IMR-90 (cell line): Measurements from ENCODE around the gene NPTN. TPM values are rescaled to one million over a fixed set of nuclear protein-coding genes. Genes with fewer than 3 reads are reported as not detected.

Experiments used
- ATAC-seq: fragments of 200-7000 bp; cut with Tn5 transposase; 2 replicates; pipeline ENCODE4 v1.9.1; 2020; ENCODE audit warnings: low read depth, mild to moderate bottlenecking, moderate library complexity
- BruUV-seq: library from RNA; stranded (reverse); fragments of 400-500 nt; replicated peaks from 2 replicates; lab custom pipeline; 2021; lab: Mats Ljungman, UMichigan
- CTCF ChIA-PET: fragments of 300-600 bp; formaldehyde crosslinking; extraction: SDS; loops from one replicate; lab custom pipeline; 2021; ENCODE audit warnings: antibody characterized with exemption; lab: Yijun Ruan, JAX
- POLR2A ChIA-PET: fragments of 300-600 bp; sonication (Branson Sonifier 250); formaldehyde crosslinking; loops from one replicate; lab custom pipeline; 2022; ENCODE audit warnings: antibody characterized with exemption; ENCODE audit not compliant: unreplicated experiment; lab: Charles Lee
- DNase-seq: peaks from one replicate; pipeline ENCODE4 v3.0.0; 2013
- H2AFZ ChIP-seq: replicated peaks from 2 replicates; pipeline ENCODE3; 2013; ENCODE audit warnings: low read length, mild to moderate bottlenecking; ENCODE audit not compliant: poor library complexity
- H2AK5ac ChIP-seq: 2 replicates; pipeline ENCODE4 v1.6.1; 2013; ENCODE audit warnings: low read depth, low read length, inconsistent platforms
- H2AK9ac ChIP-seq: replicated peaks from 2 replicates; pipeline ENCODE3; 2013; ENCODE audit warnings: mild to moderate bottlenecking, low read depth, low read length, moderate library complexity; ENCODE audit not compliant: poor library complexity
- H2BK120ac ChIP-seq: 2 replicates; pipeline ENCODE4 v1.6.1; 2013; ENCODE audit warnings: low read depth, low read length, inconsistent platforms
- H2BK15ac ChIP-seq: 3 replicates; pipeline ENCODE4 v1.6.1; 2013; ENCODE audit warnings: low read depth, low read length, inconsistent platforms
- H2BK20ac ChIP-seq: 2 replicates; pipeline ENCODE4 v1.6.1; 2013; ENCODE audit warnings: low read depth, mild to moderate bottlenecking, inconsistent platforms, low read length, moderate library complexity
- H2BK5ac ChIP-seq: 2 replicates; pipeline ENCODE4 v1.6.1; 2013; ENCODE audit warnings: mild to moderate bottlenecking, low read depth, low read length, inconsistent platforms; ENCODE audit not compliant: poor library complexity, severe bottlenecking
- H3K14ac ChIP-seq: replicated peaks from 2 replicates; pipeline ENCODE4 v1.6.1; 2013; ENCODE audit warnings: low read depth, low read length, inconsistent platforms
- H3K18ac ChIP-seq: 2 replicates; pipeline ENCODE4 v1.6.1; 2013; ENCODE audit warnings: low read depth, low read length, control low read depth
- H3K23ac ChIP-seq: 2 replicates; pipeline ENCODE4 v1.6.1; 2013; ENCODE audit warnings: low read depth, low read length, inconsistent platforms
- H3K27ac ChIP-seq: 2 replicates; pipeline ENCODE4 v1.5.1; 2013; ENCODE audit warnings: mild to moderate bottlenecking, control low read depth, low read length; ENCODE audit not compliant: insufficient read depth
- H3K27me3 ChIP-seq: 2 replicates; pipeline ENCODE4 v1.6.1; 2013; ENCODE audit warnings: low read length; ENCODE audit not compliant: control insufficient read depth, insufficient read depth
- H3K36me3 ChIP-seq: 2 replicates; pipeline ENCODE4 v1.6.1; 2013; ENCODE audit warnings: low read length, mixed read lengths; ENCODE audit not compliant: control insufficient read depth, insufficient read depth
- H3K4ac ChIP-seq: 2 replicates; pipeline ENCODE4 v1.6.1; 2013; ENCODE audit warnings: low read depth, low read length, inconsistent platforms
- H3K4me1 ChIP-seq: 2 replicates; pipeline ENCODE4 v1.6.1; 2013; ENCODE audit warnings: low read length, mixed read lengths; ENCODE audit not compliant: control insufficient read depth, insufficient read depth
- H3K4me2 ChIP-seq: 2 replicates; pipeline ENCODE4 v1.6.1; 2013; ENCODE audit warnings: low read depth, mild to moderate bottlenecking, control low read depth, low read length, moderate library complexity
- H3K4me3 ChIP-seq: 2 replicates; pipeline ENCODE4 v1.5.1; 2013; ENCODE audit warnings: low read depth, mild to moderate bottlenecking, control low read depth, low read length, moderate library complexity; ENCODE audit not compliant: insufficient read depth
- H3K56ac ChIP-seq: 2 replicates; pipeline ENCODE4 v1.6.1; 2013; ENCODE audit warnings: low read length, inconsistent platforms; ENCODE audit not compliant: insufficient read depth; ENCODE audit errors: extremely low read depth
- H3K79me1 ChIP-seq, 2 experiments: 2 replicates each; pipeline ENCODE4 v1.6.1; 2013; ENCODE audit warnings: low read length in 2 of 2, inconsistent platforms in 1 of 2, low read depth in 1 of 2
- H3K9ac ChIP-seq: 2 replicates; pipeline ENCODE4 v1.6.1; 2013; ENCODE audit warnings: low read depth, low read length, control low read depth
- H3K9me1 ChIP-seq: 2 replicates; pipeline ENCODE4 v1.6.1; 2013; ENCODE audit warnings: low read length, inconsistent platforms; ENCODE audit not compliant: insufficient read depth
- H3K9me3 ChIP-seq: 2 replicates; pipeline ENCODE4 v1.6.1; 2013; ENCODE audit warnings: low read length; ENCODE audit not compliant: control insufficient read depth, insufficient read depth
- H4K20me1 ChIP-seq: 2 replicates; pipeline ENCODE4 v1.6.1; 2013; ENCODE audit warnings: low read length, inconsistent platforms; ENCODE audit not compliant: insufficient read depth
- H4K5ac ChIP-seq: 2 replicates; pipeline ENCODE4 v1.6.1; 2013; ENCODE audit warnings: mild to moderate bottlenecking, low read depth, low read length, control low read depth
- H4K8ac ChIP-seq, 2 experiments: 2 replicates each; pipeline ENCODE4 v1.6.1; 2013; ENCODE audit warnings: low read depth in 2 of 2, low read length in 2 of 2, control low read depth in 1 of 2, inconsistent platforms in 1 of 2
- H4K91ac ChIP-seq: 2 replicates; pipeline ENCODE4 v1.6.1; 2013; ENCODE audit warnings: low read depth, low read length, inconsistent platforms; ENCODE audit not compliant: insufficient read depth
- CEBPB ChIP-seq: IDR thresholded peaks from 2 replicates; pipeline ENCODE4 v1.6.1; 2012; ENCODE audit warnings: low read depth, low read length, improper control_type of control experiment
- CHD1 ChIP-seq: IDR thresholded peaks from 2 replicates; pipeline ENCODE4 v1.6.1; 2012; ENCODE audit warnings: low read depth, low read length, improper control_type of control experiment
- CTCF ChIP-seq: conservative IDR thresholded peaks from 2 replicates; pipeline ENCODE4 v1.5.1; 2012; ENCODE audit warnings: mild to moderate bottlenecking, low read depth, low read length, improper control_type of control experiment
- ELK1 ChIP-seq: fragments of 150-350 bp; IDR thresholded peaks from 2 replicates; pipeline ENCODE4 v1.6.1; 2016; ENCODE audit warnings: low read depth, mild to moderate bottlenecking, low read length, moderate library complexity, borderline replicate concordance
- FOS ChIP-seq: fragments of 150-350 bp; IDR thresholded peaks from 2 replicates; pipeline ENCODE4 v1.6.1; 2016; ENCODE audit warnings: low read depth, low read length
- MAFK ChIP-seq: IDR thresholded peaks from 2 replicates; pipeline ENCODE4 v1.6.1; 2012; ENCODE audit warnings: low read depth, low read length, improper control_type of control experiment
- MAZ ChIP-seq: IDR thresholded peaks from 2 replicates; pipeline ENCODE4 v1.6.1; 2012; ENCODE audit warnings: low read depth, mild to moderate bottlenecking, low read length, improper control_type of control experiment, moderate library complexity, borderline replicate concordance
- MXI1 ChIP-seq: IDR thresholded peaks from 2 replicates; pipeline ENCODE4 v1.6.1; 2012; ENCODE audit warnings: low read depth, mild to moderate bottlenecking, low read length, moderate library complexity, borderline replicate concordance
- NFE2L2 ChIP-seq: fragments of 150-350 bp; IDR thresholded peaks from 2 replicates; pipeline ENCODE4 v1.6.1; 2016; ENCODE audit warnings: low read depth, mild to moderate bottlenecking, low read length
- POLR2A ChIP-seq: IDR thresholded peaks from 2 replicates; pipeline ENCODE4 v1.6.1; 2012; ENCODE audit warnings: mild to moderate bottlenecking, low read depth, low read length
- RAD21 ChIP-seq: IDR thresholded peaks from 2 replicates; pipeline ENCODE4 v1.6.1; 2012; ENCODE audit warnings: low read length, improper control_type of control experiment
- RCOR1 ChIP-seq: IDR thresholded peaks from 2 replicates; pipeline ENCODE4 v1.6.1; 2012; ENCODE audit warnings: mild to moderate bottlenecking, low read length, improper control_type of control experiment; ENCODE audit not compliant: insufficient replicate concordance
- RFX5 ChIP-seq: IDR thresholded peaks from 2 replicates; pipeline ENCODE4 v1.8.0; 2012; ENCODE audit warnings: low read depth, mild to moderate bottlenecking, low read length, moderate library complexity
- SMC3 ChIP-seq: fragments of 150-350 bp; IDR thresholded peaks from 2 replicates; pipeline ENCODE4 v1.6.1; 2016; ENCODE audit warnings: low read depth, mild to moderate bottlenecking, antibody characterized with exemption, low read length, moderate library complexity
- USF2 ChIP-seq: fragments of 150-350 bp; IDR thresholded peaks from 2 replicates; pipeline ENCODE4 v1.6.1; 2017; ENCODE audit warnings: mild to moderate bottlenecking, antibody characterized with exemption, low read length, low read depth
- WGBS, 2 experiments: methylation state at CpG; one replicate each; pipeline versions ENCODE4 v1.1.5 to v1.1.7; 2013; ENCODE audit warnings: missing lambda C conversion rate in 2 of 2; ENCODE audit not compliant: insufficient read length in 1 of 2; ENCODE audit errors: extremely low coverage in 2 of 2; 5-methylcytosine and 5-hydroxymethylcytosine counted together
- dilution Hi-C: fragments of 300-500 bp; cut with HindIII; formaldehyde crosslinking; loops from one replicate; pipeline ENCODE4 v1.14.3; 2018; ENCODE audit warnings: low sequenced_read_pairs; ENCODE audit not compliant: unreplicated experiment
- in situ Hi-C: fragments of 300-500 bp; cut with MboI; formaldehyde crosslinking; loops from 3 replicates; pipeline ENCODE4 v1.14.3; 2019; ENCODE audit warnings: low sequenced_read_pairs, inconsistent platforms, mixed read lengths
- intact Hi-C: fragments of 100-400 bp; cut with micrococcal nuclease; formaldehyde crosslinking; loops from 2 replicates; pipeline ENCODE4 v1.10.0; 2022
- polyA plus RNA-seq, 3 experiments: library from polyadenylated mRNA; depleted of rRNA; stranded (reverse); fragments of >200 nt; gene quantifications; 2 replicates each; pipeline ENCODE4 v1.2.3, GENCODE V29; 2012; ENCODE audit warnings: low replicate concordance in 1 of 3
- total RNA-seq: library from RNA; depleted of rRNA; stranded (reverse); fragments of >200 nt; gene quantifications from 2 replicates; pipeline ENCODE4 v1.2.3, GENCODE V29; 2012

NPTN gene
- total and polyA plus RNA-seq, 2 of the 4 experiments (the other 2 are of a cell fraction), result 171 to 329 TPM

- H3K36me3 ChIP-seq, result peaks cover 30% of the 10 kb centered on the region
Observed at GRCh38 chr15:73578026-73578425, 55.2 kb downstream of the NPTN start.

More at GRCh38 chr15:73578026-73578425, 55.2 kb downstream of the NPTN start:
- Histone ChIP-seq H3K27me3 (no peaks in the 10 kb centered on the region), H2AFZ (no peak overlapping the region), H4K8ac (no peak overlapping the region), H2BK15ac (no peak overlapping the region), H3K56ac (no peak overlapping the region), H3K23ac (no peak overlapping the region), H3K79me1 (peaks cover 11 to 44% of the 10 kb centered on the region in 2 experiments), H4K91ac (no peak overlapping the region), H2AK9ac (no peak overlapping the region), H3K9ac (no peak overlapping the region), H3K4me1 (peaks cover 5% of the 10 kb centered on the region), H3K27ac (no peak overlapping the region), H3K9me1 (peaks cover 11% of the 10 kb centered on the region; the same call in 1 of the 2 replicates), H3K4ac (no peak overlapping the region), H2BK20ac (no peak overlapping the region), H3K9me3 (no peaks in the 10 kb centered on the region), H3K14ac (no peak overlapping the region), H4K20me1 (peaks cover 14% of the 10 kb centered on the region), H2BK120ac (no peak overlapping the region), H3K18ac (no peak overlapping the region), H2BK5ac (no peak overlapping the region), H4K5ac (no peak overlapping the region), H3K4me2 (no peak overlapping the region), H3K4me3 (no peak overlapping the region), H2AK5ac (no peak overlapping the region)
- DNase-seq, result no peak
- ATAC-seq, result no peak
- POLR2A ChIA-PET, result no interaction called here
- dilution Hi-C loops (no loop called here), in situ Hi-C loops (no loop called here), intact Hi-C loops (loop anchor here (2.0 kb wide), 1 partner anchor 15 kb away; no protein-coding TSS in a partner anchor)
- BruUV-seq, result no TSS peak
- CTCF ChIA-PET, result no interaction called here
- 96% methylated on average over 2 of the region's 2 CpGs; no CpG with 5 or more reads in 1 of the 2 experiments for WGBS, 2 experiments
- TF ChIP-seq CTCF (no peak), POLR2A (no peak), CEBPB (no peak), RAD21 (no peak), RCOR1 (no peak), ELK1 (no peak), MAFK (no peak), MXI1 (no peak), MAZ (no peak), USF2 (no peak), CHD1 (no peak), NFE2L2 (no peak), FOS (no peak), SMC3 (no peak), RFX5 (no peak)
